Duodenal mucosa (tissue), 2 donors: ENCODE results near the gene CEP350.

Source experiments
- H3K27ac ChIP-seq: one replicate; pipeline ENCODE4 v1.7.0; 2013; ENCODE audit warnings: low read depth, low read length
- H3K27me3 ChIP-seq, 2 donors: one replicate each; pipeline ENCODE4 v1.7.0; 2013; ENCODE audit warnings: low read length in 2 of 2, control low read depth in 1 of 2; ENCODE audit not compliant: insufficient read depth in 2 of 2, control insufficient read depth in 1 of 2
- H3K36me3 ChIP-seq, 2 donors: one replicate each; pipeline ENCODE4 v1.7.0; 2013; ENCODE audit warnings: low read length in 2 of 2, control low read depth in 1 of 2; ENCODE audit not compliant: insufficient read depth in 2 of 2, control insufficient read depth in 1 of 2
- H3K4me1 ChIP-seq, 2 donors: one replicate each; pipeline ENCODE4 v1.7.0; 2013; ENCODE audit warnings: low read length in 2 of 2, control low read depth in 1 of 2; ENCODE audit not compliant: insufficient read depth in 2 of 2, control insufficient read depth in 1 of 2
- H3K4me3 ChIP-seq, 2 donors: one replicate each; pipeline ENCODE4 v1.7.0; 2013; ENCODE audit warnings: low read length in 2 of 2, low read depth in 1 of 2
- H3K9ac ChIP-seq, 2 donors: one replicate each; pipeline ENCODE4 v1.7.0; 2013; ENCODE audit warnings: low read length in 2 of 2, low read depth in 1 of 2
- H3K9me3 ChIP-seq, 2 donors: one replicate each; pipeline ENCODE4 v1.7.0; 2013; ENCODE audit warnings: low read length in 2 of 2, control low read depth in 1 of 2; ENCODE audit not compliant: control insufficient read depth in 1 of 2

Gene CEP350

GRCh38 chr1:179925302-179925701 is 29.3 kb upstream of the CEP350 start:
- Histone ChIP-seq H3K27me3 (no peaks in the 10 kb centered on the region), H3K36me3 (peaks cover 0 to 4% of the 10 kb centered on the region in 2 donors), H3K9ac (no peak overlapping the region), H3K4me1 (peaks cover 0 to 4% of the 10 kb centered on the region in 2 donors), H3K4me3 (no peak overlapping the region), H3K9me3 (no peaks in the 10 kb centered on the region), H3K27ac (no peak overlapping the region)

DNA sequence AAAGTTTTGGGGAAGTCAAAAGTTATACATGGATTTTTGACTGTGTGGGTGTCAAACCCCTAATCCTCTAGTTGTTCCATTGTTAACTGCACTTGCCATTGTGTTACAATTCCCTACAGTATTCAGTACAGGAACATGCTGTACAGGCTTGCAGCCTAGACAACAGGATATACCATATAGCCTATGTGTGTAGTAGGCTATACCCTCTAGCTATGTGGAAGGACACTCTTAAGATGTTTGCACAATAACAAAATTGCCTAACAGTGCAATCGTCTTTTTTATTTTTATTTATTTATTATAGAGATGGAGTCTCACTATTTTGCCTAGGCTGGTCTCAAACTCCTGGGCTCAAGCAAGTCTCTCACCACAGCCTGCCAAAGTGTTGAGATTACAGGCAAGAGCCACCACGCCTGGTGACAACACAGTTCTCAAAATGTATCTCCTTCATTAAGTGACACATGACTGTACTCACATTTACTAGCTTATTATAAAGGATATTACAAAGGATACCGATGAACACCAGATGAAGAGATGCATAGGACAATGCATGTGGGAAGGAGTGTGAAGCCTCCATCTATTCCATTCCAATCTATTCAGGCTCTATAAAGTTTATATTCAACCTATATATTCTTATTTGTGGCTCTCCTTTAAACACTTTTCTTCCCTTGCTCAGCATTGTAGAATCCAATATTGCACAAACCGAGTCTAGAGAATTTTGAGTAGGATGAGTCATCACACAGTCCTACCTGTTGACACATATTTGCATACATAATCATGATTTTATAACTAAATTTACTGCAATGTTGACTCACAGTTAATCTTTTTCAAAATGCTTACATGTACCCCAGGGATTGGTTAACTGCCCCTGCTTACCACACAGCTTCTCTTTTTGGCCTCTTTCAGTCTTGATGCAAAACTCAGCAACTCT is 28.4 kb upstream of the CEP350 start:
- H3K9ac ChIP-seq: no peak overlapping the region
- no peaks in the 10 kb centered on the region for H3K9me3 ChIP-seq
- H3K27ac ChIP-seq: no peak overlapping the region
- H3K27me3 ChIP-seq: no peaks in the 10 kb centered on the region
- H3K4me1 ChIP-seq: peaks cover under 1 to 7% of the 10 kb centered on the region in 2 donors
- no peak overlapping the region for H3K4me3 ChIP-seq
- peaks cover 0 to 4% of the 10 kb centered on the region in 2 donors for H3K36me3 ChIP-seq

- Histone ChIP-seq H3K9me3 (no peaks in the 10 kb centered on the region), H3K36me3 (peaks cover 0 to 4% of the 10 kb centered on the region in 2 donors), H3K4me3 (no peak overlapping the region), H3K27me3 (no peaks in the 10 kb centered on the region), H3K4me1 (peaks cover 7% of the 10 kb centered on the region in 2 donors), H3K27ac (no peak overlapping the region), H3K9ac (no peak overlapping the region)
Measured at GRCh38 chr1:179926850-179927205, 27.8 kb upstream of the CEP350 start.

- Histone ChIP-seq H3K9ac (no peak overlapping the region), H3K27ac (no peak overlapping the region), H3K27me3 (no peaks in the 10 kb centered on the region), H3K4me3 (no peak overlapping the region), H3K36me3 (no peaks in the 10 kb centered on the region), H3K9me3 (no peaks in the 10 kb centered on the region), H3K4me1 (peaks cover 7 to 9% of the 10 kb centered on the region in 2 donors)
Measured at GRCh38 chr1:179929955-179930798, 24.4 kb upstream of the CEP350 start.

GRCh38 chr1:179930867-179931266 is 23.7 kb upstream of the CEP350 start:
- H3K27ac ChIP-seq: no peak overlapping the region
- peaks cover 7 to 9% of the 10 kb centered on the region in 2 donors for H3K4me1 ChIP-seq
- H3K9ac ChIP-seq: no peak overlapping the region
- H3K4me3 ChIP-seq: no peak overlapping the region
- H3K9me3 ChIP-seq: no peaks in the 10 kb centered on the region
- H3K36me3 ChIP-seq: no peaks in the 10 kb centered on the region
- no peaks in the 10 kb centered on the region for H3K27me3 ChIP-seq

DNA sequence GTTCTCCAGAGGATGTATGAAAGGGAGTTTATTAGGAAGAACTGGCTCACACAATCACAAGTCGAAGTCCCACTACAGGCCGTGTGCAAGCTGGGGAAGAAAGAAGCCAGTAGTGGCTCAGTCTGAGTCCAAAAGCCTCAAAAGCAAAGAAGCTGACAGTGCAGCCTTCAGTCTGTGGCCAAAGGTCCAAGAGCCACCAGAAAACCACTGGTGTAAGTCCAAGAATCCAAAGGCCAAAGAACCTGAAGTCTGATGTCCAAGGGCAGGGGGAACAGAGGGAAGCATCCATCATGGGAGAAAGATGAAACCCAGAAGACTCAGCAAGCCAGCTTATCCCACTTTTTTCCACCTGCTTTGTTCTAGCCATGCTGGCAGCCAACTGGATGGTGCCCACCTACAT is 21.4 kb upstream of the CEP350 start:
- Histone ChIP-seq H3K9me3 (no peaks in the 10 kb centered on the region), H3K27me3 (no peaks in the 10 kb centered on the region), H3K36me3 (no peaks in the 10 kb centered on the region), H3K4me3 (no peak overlapping the region), H3K9ac (no peak overlapping the region), H3K4me1 (peaks cover 7 to 9% of the 10 kb centered on the region in 2 donors), H3K27ac (no peak overlapping the region)

DNA sequence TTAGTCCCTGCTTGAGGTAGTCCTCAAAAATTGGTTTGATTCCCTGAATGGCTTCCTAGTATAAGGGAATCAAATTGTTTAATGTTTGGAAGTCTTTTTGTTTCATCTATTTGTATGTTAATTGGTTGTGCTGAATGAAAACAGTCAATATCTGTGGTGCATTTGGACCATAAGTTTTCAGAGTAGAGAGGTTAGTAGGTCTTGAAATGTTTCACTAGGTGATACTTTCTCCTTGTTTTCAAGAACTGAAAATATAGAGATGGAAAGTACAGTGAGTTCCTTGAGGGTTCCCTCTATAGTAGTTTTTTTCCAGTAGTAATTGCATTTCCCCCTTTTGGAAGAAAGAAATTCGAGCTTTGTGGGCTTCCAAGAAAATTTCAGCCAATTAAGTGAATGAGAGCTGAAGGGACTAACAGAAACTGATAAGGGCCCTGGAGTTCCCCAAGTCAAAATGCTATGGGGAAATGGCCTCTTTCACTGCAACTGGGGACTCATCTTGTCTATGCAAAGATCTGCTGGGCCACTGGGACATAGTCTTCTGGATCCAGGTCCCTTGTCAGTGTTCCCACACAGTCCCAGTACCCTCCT is 18.6 kb upstream of the CEP350 start:
- no peaks in the 10 kb centered on the region for H3K27me3 ChIP-seq
- H3K4me3 ChIP-seq: no peak overlapping the region
- H3K9ac ChIP-seq: no peak overlapping the region
- H3K27ac ChIP-seq: no peak overlapping the region
- peaks cover 0 to 17% of the 10 kb centered on the region in 2 donors for H3K4me1 ChIP-seq
- no peaks in the 10 kb centered on the region for H3K9me3 ChIP-seq
- no peaks in the 10 kb centered on the region for H3K36me3 ChIP-seq

DNA sequence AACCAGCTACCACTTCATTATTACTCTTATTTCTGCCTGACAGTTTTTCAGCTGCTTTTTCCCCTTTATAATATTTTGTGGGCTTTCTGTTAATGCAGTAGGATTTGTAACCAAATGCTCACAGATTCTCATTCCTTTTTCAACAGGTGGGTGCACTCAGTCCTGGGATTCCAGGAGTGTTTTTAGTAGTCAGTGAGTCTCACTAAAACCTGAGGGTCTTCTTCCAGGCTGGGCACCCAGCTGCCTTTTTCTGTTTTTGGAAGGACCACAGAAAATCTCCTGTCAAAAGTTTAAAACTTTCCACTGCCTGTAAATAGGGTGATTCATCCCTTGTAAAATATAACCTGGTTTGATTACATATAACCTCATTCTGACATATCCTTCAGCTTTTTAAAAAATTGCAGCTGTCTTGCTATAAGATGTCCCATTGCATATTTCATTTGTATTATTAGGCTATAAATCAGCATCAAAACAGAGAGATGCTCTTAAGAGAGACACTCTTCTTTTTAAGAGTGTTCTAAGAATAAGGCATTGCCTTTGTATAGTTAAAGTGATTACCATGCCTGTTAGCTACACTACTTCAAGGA is 16.8 kb upstream of the CEP350 start:
- Histone ChIP-seq H3K9ac (no peak overlapping the region), H3K4me3 (no peak overlapping the region), H3K27me3 (no peaks in the 10 kb centered on the region), H3K9me3 (no peaks in the 10 kb centered on the region), H3K27ac (no peak overlapping the region), H3K36me3 (no peaks in the 10 kb centered on the region), H3K4me1 (peaks cover 0 to 8% of the 10 kb centered on the region in 2 donors)

- Histone ChIP-seq H3K9ac (no peak overlapping the region), H3K36me3 (no peaks in the 10 kb centered on the region), H3K27ac (no peak overlapping the region), H3K4me3 (no peak overlapping the region), H3K4me1 (peaks cover 0 to 8% of the 10 kb centered on the region in 2 donors), H3K9me3 (no peaks in the 10 kb centered on the region), H3K27me3 (no peaks in the 10 kb centered on the region)
Measured at GRCh38 chr1:179938752-179939151, 15.9 kb upstream of the CEP350 start.
